GM18505 (cell line): ENCODE measurements around the gene MRPL9.

Experiments used
- ATAC-seq: cut with Tn5 transposase; IDR thresholded peaks from one replicate; pipeline ENCODE4 v1.9.1; 2021; ENCODE audit not compliant: unreplicated experiment
- POLR2A ChIP-seq: IDR thresholded peaks from 4 replicates; pipeline ENCODE4 v1.6.1; 2011; ENCODE audit warnings: borderline replicate concordance; ENCODE audit not compliant: insufficient read depth, insufficient read length; ENCODE audit errors: extremely low read depth

The MRPL9 gene

GRCh38 chr1:151718011-151718431 lies 45.3 kb downstream of the MRPL9 start:
- TF ChIP-seq POLR2A: no peak
- ATAC-seq: no peak

- ATAC-seq: no peak
- TF ChIP-seq POLR2A: no peak
Measured at GRCh38 chr1:151716771-151717631, 46.3 kb downstream of the MRPL9 start, which contains the start of gene CELF3. CELF3 (minus strand) TSS chr1:151716803; CDS start chr1:151716020, 783 bp downstream.

GRCh38 chr1:151716405-151716762 lies 46.9 kb downstream of the MRPL9 start:
- ATAC-seq: no peak
- no peak for TF ChIP-seq POLR2A

- TF ChIP-seq POLR2A: no peak
- no peak for ATAC-seq
Measured at GRCh38 chr1:151715726-151716404, 47.4 kb downstream of the MRPL9 start.

- TF ChIP-seq POLR2A: no peak
- ATAC-seq: no peak
Measured at GRCh38 chr1:151714820-151715725, 48.2 kb downstream of the MRPL9 start.

GRCh38 chr1:151713874-151714273 lies 49.4 kb downstream of the MRPL9 start:
- no peak for TF ChIP-seq POLR2A
- no peak for ATAC-seq

GRCh38 chr1:151713044-151713443 lies 50.3 kb downstream of the MRPL9 start:
- ATAC-seq: no peak
- no peak for TF ChIP-seq POLR2A

- no peak for TF ChIP-seq POLR2A
- no peak for ATAC-seq
Measured at GRCh38 chr1:151711951-151712350, 51.3 kb downstream of the MRPL9 start.

GRCh38 chr1:151711044-151711800 lies 52.1 kb downstream of the MRPL9 start:
- ATAC-seq: no peak
- TF ChIP-seq POLR2A: no peak

- no peak for TF ChIP-seq POLR2A
- no peak for ATAC-seq
Measured at GRCh38 chr1:151710187-151710840, 53.0 kb downstream of the MRPL9 start.
